HCT116 (cell line): ENCODE data around the gene BEND7. TPM values are rescaled to one million over a fixed set of nuclear protein-coding genes. Genes with fewer than 3 reads are reported as not detected.

Experiments
- ATAC-seq: fragments of 200-7000 bp; cut with Tn5 transposase; 2 replicates; pipeline ENCODE4 v1.9.1; 2020; ENCODE audit warnings: mild to moderate bottlenecking, moderate library complexity
- BruUV-seq: library from RNA; stranded (reverse); fragments of 400-500 nt; replicated peaks from 2 replicates; lab custom pipeline; 2021; lab: Mats Ljungman, UMichigan
- CTCF ChIA-PET: fragments of 300-600 bp; sonication (Branson Sonifier 250); formaldehyde crosslinking; loops from one replicate; lab custom pipeline; 2021; ENCODE audit warnings: antibody characterized with exemption; lab: Charles Lee
- POLR2A ChIA-PET: fragments of 300-600, 350-600 bp; sonication (Branson Sonifier 250); formaldehyde crosslinking; loops from one replicate; lab custom pipeline; 2021; ENCODE audit warnings: antibody characterized with exemption; lab: Charles Lee
- RAD21 ChIA-PET, 2 experiments: fragments of 300-600 bp; sonication (Branson Sonifier 250); formaldehyde crosslinking; loops; one replicate each; lab custom pipeline; 2023; ENCODE audit warnings: low total read pairs in 2 of 2; ENCODE audit not compliant: uncharacterized antibody in 2 of 2, unreplicated experiment in 2 of 2, low non-redundant PET in 1 of 2; lab: Charles Lee
- DNase-seq: peaks from one replicate; pipeline ENCODE4 v3.0.0-alpha.2; 2010; ENCODE audit warnings: low read depth, low spot score
- H2AFZ ChIP-seq: fragments of 200-600 bp; shearing (Covaris generic), sonication (generic); 2 replicates; pipeline ENCODE4 v1.6.1; 2017; ENCODE audit warnings: low read depth, mixed run types, mixed read lengths, antibody characterized with exemption, low read length; ENCODE audit not compliant: poor library complexity, severe bottlenecking
- H3K27ac ChIP-seq: 2 replicates; pipeline ENCODE4 v1.5.1; 2012; ENCODE audit warnings: low read depth, low read length
- H3K27me3 ChIP-seq: fragments of 200-600 bp; sonication (generic); 2 replicates; pipeline ENCODE4 v1.6.1; 2016; ENCODE audit warnings: mixed run types, low read length, mixed read lengths; ENCODE audit not compliant: insufficient read depth
- H3K36me3 ChIP-seq, 2 experiments: fragments of 200-500 bp in 1 of 2; fragments of 200-600 bp in 1 of 2; sonication (Bioruptor generic) in 1 of 2; sonication (generic) in 1 of 2; 2 replicates each; pipeline versions ENCODE4 v1.5.1 to v1.6.1; 2014 to 2016; ENCODE audit warnings: low read length in 2 of 2, inconsistent platforms in 1 of 2, mixed read lengths in 1 of 2, mixed run types in 1 of 2; ENCODE audit not compliant: insufficient read depth in 2 of 2, control insufficient read depth in 1 of 2
- H3K4me1 ChIP-seq, 2 experiments: fragments of 200-600 bp in 1 of 2; sonication (generic) in 1 of 2; 2 replicates each; pipeline versions ENCODE4 v1.5.1 to v1.6.1; 2012 to 2017; ENCODE audit warnings: low read length in 2 of 2, inconsistent platforms in 1 of 2, mild to moderate bottlenecking in 1 of 2, mixed read lengths in 1 of 2, mixed run types in 1 of 2, moderate library complexity in 1 of 2; ENCODE audit not compliant: insufficient read depth in 2 of 2, control insufficient read depth in 1 of 2
- H3K4me2 ChIP-seq: fragments of 200-600 bp; sonication (generic); 2 replicates; pipeline ENCODE4 v1.6.1; 2017; ENCODE audit warnings: mixed run types, low read length, mixed read lengths
- H3K4me3 ChIP-seq, 2 experiments: fragments of 200-600 bp in 1 of 2; sonication (generic) in 1 of 2; replicated peaks in 1 of 2; 2 replicates each; pipeline ENCODE4 v1.5.1; 2011 to 2016; ENCODE audit warnings: low read length in 2 of 2, control low read depth in 1 of 2, low read depth in 1 of 2, mild to moderate bottlenecking in 1 of 2, mixed read lengths in 1 of 2, mixed run types in 1 of 2
- H3K79me2 ChIP-seq: fragments of 200-600 bp; sonication (generic); 2 replicates; pipeline ENCODE4 v1.6.1; 2017; ENCODE audit warnings: mild to moderate bottlenecking, mixed run types, low read length, moderate library complexity, mixed read lengths; ENCODE audit not compliant: insufficient read depth
- H3K9ac ChIP-seq: fragments of 200-600 bp; sonication (generic); 2 replicates; pipeline ENCODE4 v1.6.1; 2016; ENCODE audit warnings: low read length, mixed read lengths
- H3K9me2 ChIP-seq: fragments of 200-600 bp; sonication (generic), shearing (Covaris generic); 2 replicates; pipeline ENCODE4 v1.6.1; 2017; ENCODE audit warnings: mixed run types, mild to moderate bottlenecking, moderate library complexity; ENCODE audit not compliant: insufficient read depth
- H3K9me3 ChIP-seq, 2 experiments: fragments of 200-500 bp in 1 of 2; fragments of 200-600 bp in 1 of 2; sonication (Bioruptor generic) in 1 of 2; sonication (generic) in 1 of 2; 2 replicates each; pipeline ENCODE4 v1.6.1; 2014 to 2017; ENCODE audit warnings: low read length in 2 of 2, mixed read lengths in 2 of 2, inconsistent platforms in 1 of 2, low read depth in 1 of 2, mild to moderate bottlenecking in 1 of 2, mixed run types in 1 of 2, moderate library complexity in 1 of 2; ENCODE audit not compliant: control insufficient read depth in 1 of 2, insufficient read depth in 1 of 2
- H4K20me1 ChIP-seq: fragments of 200-600 bp; sonication (generic), shearing (Covaris generic); 2 replicates; pipeline ENCODE4 v1.6.1; 2017; ENCODE audit warnings: mixed run types, mild to moderate bottlenecking, moderate library complexity; ENCODE audit not compliant: insufficient read depth
- CBX3 ChIP-seq: IDR thresholded peaks from 2 replicates; pipeline ENCODE4 v1.6.1; 2012; ENCODE audit warnings: low read depth
- ELF1 ChIP-seq: IDR thresholded peaks from 2 replicates; pipeline ENCODE4 v1.6.1; 2012; ENCODE audit warnings: low read depth, borderline replicate concordance
- JUND ChIP-seq: IDR thresholded peaks from 2 replicates; pipeline ENCODE4 v1.6.1; 2012
- SP1 ChIP-seq: IDR thresholded peaks from 2 replicates; pipeline ENCODE4 v1.6.1; 2012; ENCODE audit warnings: low read depth
- TCF7L2 ChIP-seq: IDR thresholded peaks from 2 replicates; pipeline ENCODE4 v1.7.0; 2011; ENCODE audit warnings: borderline replicate concordance, inconsistent platforms; ENCODE audit not compliant: insufficient read depth, insufficient read length; ENCODE audit errors: extremely low read depth
- YY1 ChIP-seq: IDR thresholded peaks from 2 replicates; pipeline ENCODE4 v1.6.1; 2011; ENCODE audit warnings: low read length, low read depth, moderate library complexity, mild to moderate bottlenecking; ENCODE audit not compliant: insufficient replicate concordance; ENCODE audit errors: extremely low read depth
- ZFX ChIP-seq: fragments of 450-650 bp; IDR thresholded peaks from 2 replicates; pipeline ENCODE4 v1.6.1; 2017
- intact Hi-C: fragments of 100-400 bp; cut with micrococcal nuclease; formaldehyde crosslinking; loops from 2 replicates; pipeline ENCODE4 v1.10.0; 2022
- total RNA-seq: library from RNA; stranded (reverse); gene quantifications from one replicate; pipeline ENCODE4 v1.2.1, GENCODE V29; 2021; ENCODE audit not compliant: unreplicated experiment
- TF ChIP-seq, protein P1 (sequence below), 3 experiments: fragments of 200-600 bp in 1 of 3; sonication (generic) in 1 of 3; IDR thresholded peaks in 2 of 3; conservative IDR thresholded peaks in 1 of 3; 2 replicates each; pipeline ENCODE4 v1.5.1; 2012 to 2017; ENCODE audit warnings: low read depth in 2 of 3, low read length in 2 of 3, antibody characterized with exemption in 1 of 3, borderline replicate concordance in 1 of 3, control low read depth in 1 of 3, mild to moderate bottlenecking in 1 of 3, mixed read lengths in 1 of 3, mixed run types in 1 of 3, moderate library complexity in 1 of 3; ENCODE audit not compliant: insufficient read depth in 1 of 3
- TF ChIP-seq, protein P2 (sequence below): IDR thresholded peaks from 2 replicates; pipeline ENCODE4 v1.6.1; 2012
- TF ChIP-seq, protein P3 (sequence below): IDR thresholded peaks from 2 replicates; pipeline ENCODE4 v1.6.1; 2012

Gene BEND7
- total RNA-seq, 1 experiment from 2014 or later = 13.8 TPM

DNA sequence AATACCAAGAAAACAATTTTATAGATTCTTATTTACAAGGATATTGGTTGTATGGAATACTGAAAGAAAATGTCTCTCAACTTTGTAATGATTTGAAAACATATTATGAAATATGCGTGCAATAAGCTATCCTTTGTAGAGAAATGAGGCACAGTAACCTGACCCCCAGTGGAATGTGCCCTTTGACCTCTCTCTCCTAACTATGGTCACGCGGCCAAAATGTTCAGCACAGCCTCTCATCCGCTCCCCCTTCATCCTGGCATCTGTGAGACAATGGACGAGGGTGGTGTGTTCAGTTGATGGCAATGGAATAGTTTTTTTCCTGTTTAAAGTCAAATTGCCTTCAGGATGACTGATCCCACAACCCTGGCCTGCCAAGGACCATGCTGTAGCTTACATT is 13.3 kb downstream of the BEND7 start:
- POLR2A ChIA-PET = no interaction called here

More for the DNA sequence above, 13.3 kb downstream of the BEND7 start:
- Histone ChIP-seq H4K20me1 (no peaks in the 10 kb centered on the region), H3K4me3 (no peak overlapping the region), H3K27me3 (no peaks in the 10 kb centered on the region), H3K27ac (no peak overlapping the region), H3K4me1 (no peaks in the 10 kb centered on the region), H3K79me2 (no peaks in the 10 kb centered on the region), H2AFZ (no peak overlapping the region), H3K36me3 (no peaks in the 10 kb centered on the region), H3K4me2 (no peak overlapping the region), H3K9me2 (no peaks in the 10 kb centered on the region), H3K9ac (no peak overlapping the region), H3K9me3 (no peaks in the 10 kb centered on the region)
- intact Hi-C loops = no loop called here
- ATAC-seq (no peak), DNase-seq (no peak)
- TF ChIP-seq ZFX (no peak), ELF1 (no peak), TCF7L2 (no peak), JUND (no peak), CBX3 (no peak), YY1 (no peak), SP1 (no peak)
- TF ChIP-seq, protein P1, sequence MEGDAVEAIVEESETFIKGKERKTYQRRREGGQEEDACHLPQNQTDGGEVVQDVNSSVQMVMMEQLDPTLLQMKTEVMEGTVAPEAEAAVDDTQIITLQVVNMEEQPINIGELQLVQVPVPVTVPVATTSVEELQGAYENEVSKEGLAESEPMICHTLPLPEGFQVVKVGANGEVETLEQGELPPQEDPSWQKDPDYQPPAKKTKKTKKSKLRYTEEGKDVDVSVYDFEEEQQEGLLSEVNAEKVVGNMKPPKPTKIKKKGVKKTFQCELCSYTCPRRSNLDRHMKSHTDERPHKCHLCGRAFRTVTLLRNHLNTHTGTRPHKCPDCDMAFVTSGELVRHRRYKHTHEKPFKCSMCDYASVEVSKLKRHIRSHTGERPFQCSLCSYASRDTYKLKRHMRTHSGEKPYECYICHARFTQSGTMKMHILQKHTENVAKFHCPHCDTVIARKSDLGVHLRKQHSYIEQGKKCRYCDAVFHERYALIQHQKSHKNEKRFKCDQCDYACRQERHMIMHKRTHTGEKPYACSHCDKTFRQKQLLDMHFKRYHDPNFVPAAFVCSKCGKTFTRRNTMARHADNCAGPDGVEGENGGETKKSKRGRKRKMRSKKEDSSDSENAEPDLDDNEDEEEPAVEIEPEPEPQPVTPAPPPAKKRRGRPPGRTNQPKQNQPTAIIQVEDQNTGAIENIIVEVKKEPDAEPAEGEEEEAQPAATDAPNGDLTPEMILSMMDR (IDR thresholded peaks at IDR 0.05 in 2 of 3, conservative IDR thresholded peaks at IDR 0.05 in 1 of 3; ENCODE audit: borderline replicate concordance in 1 of 3, insufficient read depth in 1 of 3, low read depth in 2 of 3, low read length in 2 of 3) = no peak
- TF ChIP-seq, protein P2, sequence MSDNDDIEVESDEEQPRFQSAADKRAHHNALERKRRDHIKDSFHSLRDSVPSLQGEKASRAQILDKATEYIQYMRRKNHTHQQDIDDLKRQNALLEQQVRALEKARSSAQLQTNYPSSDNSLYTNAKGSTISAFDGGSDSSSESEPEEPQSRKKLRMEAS = no peak
- TF ChIP-seq, protein P3, sequence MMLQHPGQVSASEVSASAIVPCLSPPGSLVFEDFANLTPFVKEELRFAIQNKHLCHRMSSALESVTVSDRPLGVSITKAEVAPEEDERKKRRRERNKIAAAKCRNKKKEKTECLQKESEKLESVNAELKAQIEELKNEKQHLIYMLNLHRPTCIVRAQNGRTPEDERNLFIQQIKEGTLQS = no peak
- CTCF ChIA-PET = no interaction called here
- BruUV-seq = no TSS peak
- RAD21 ChIA-PET = no interaction called here
